ENCODE results near the gene DELE1. TPM values are rescaled to one million over a fixed set of nuclear protein-coding genes. Genes with fewer than 3 reads are reported as not detected.

DELE1 gene
- total and polyA plus RNA-seq, 8 donors = 29.2 to 100 (median 71.7) TPM

DNA sequence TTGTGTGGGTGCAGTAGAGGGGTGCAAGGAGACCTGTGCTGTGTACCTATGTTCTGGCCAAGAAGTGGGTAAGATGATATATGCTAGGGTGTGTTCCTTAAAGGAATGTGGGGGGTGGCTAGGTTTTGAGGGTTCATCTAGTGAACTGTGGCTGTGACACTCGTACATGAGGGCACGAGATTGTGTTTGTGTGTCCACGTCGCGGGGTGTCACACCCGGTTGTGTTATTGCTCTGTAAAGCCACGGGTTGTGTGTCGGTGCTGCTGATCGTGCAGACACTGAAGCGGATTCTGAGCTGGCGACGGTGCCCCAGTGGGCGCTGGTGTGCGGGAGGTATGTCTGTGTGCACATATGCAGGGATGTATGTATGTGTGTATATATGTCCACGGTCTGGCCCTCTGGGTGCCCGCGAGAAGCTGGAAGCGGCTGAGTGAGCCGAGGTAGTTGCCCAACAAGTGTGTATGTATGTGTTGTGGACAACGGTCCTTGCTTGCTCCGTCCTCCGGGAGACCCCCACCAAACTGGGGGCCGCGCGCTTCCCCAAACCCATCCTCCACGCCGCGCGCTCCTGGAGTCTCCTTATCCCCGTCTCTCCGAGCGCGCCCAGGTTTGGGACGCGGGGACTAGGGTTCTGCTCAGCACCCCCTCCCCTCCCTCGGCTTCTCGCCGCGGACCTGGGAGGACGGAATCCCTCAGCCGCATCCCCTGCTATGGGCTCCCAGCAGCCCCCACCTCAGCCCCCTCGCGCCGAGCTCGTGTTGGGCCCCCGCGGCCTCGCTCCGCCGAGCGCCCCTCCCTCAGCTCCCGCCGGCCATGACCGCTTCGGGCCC, 46.1 kb upstream of the DELE1 start:
- no peaks in the 10 kb centered on the region for H3K36me3 ChIP-seq
- peak in 1 of 2 donors; percentile 76 for DNase-seq
- 0 to 2% (median 1%) methylated on average over 19 to 55 of the region's 55 CpGs for WGBS, 5 donors
- H3K4me3 ChIP-seq = peak overlapping the region; percentile 74 to 84 (median 78)
- peaks cover 0 to 97% (median 48%) of the 10 kb centered on the region in 3 donors for H3K27me3 ChIP-seq
- TF ChIP-seq, protein P1, sequence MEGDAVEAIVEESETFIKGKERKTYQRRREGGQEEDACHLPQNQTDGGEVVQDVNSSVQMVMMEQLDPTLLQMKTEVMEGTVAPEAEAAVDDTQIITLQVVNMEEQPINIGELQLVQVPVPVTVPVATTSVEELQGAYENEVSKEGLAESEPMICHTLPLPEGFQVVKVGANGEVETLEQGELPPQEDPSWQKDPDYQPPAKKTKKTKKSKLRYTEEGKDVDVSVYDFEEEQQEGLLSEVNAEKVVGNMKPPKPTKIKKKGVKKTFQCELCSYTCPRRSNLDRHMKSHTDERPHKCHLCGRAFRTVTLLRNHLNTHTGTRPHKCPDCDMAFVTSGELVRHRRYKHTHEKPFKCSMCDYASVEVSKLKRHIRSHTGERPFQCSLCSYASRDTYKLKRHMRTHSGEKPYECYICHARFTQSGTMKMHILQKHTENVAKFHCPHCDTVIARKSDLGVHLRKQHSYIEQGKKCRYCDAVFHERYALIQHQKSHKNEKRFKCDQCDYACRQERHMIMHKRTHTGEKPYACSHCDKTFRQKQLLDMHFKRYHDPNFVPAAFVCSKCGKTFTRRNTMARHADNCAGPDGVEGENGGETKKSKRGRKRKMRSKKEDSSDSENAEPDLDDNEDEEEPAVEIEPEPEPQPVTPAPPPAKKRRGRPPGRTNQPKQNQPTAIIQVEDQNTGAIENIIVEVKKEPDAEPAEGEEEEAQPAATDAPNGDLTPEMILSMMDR (IDR thresholded peaks at IDR 0.05) = no peak
- TF ChIP-seq POLR2A (IDR thresholded peaks at IDR 0.05) (no peak), EP300 (IDR thresholded peaks at IDR 0.05) (no peak), POLR2AphosphoS5 (IDR thresholded peaks at IDR 0.05) (no peak)
- H3K9me3 ChIP-seq = no peaks in the 10 kb centered on the region
- H3K4me1 ChIP-seq = peaks cover 53 to 92% (median 77%) of the 10 kb centered on the region in 4 donors
- peak overlapping the region; percentile 89 to 95 (median 94) for H3K27ac ChIP-seq
- intact Hi-C loops (cut with DNase I; ENCODE audit: low total_unique reads) = no loop called here

GRCh38 chr5:141878186-141878710, 45.4 kb upstream of the DELE1 start, which contains the start of gene PCDH1:
TSS of gene PCDH1 (minus strand) at chr5:141878410. CDS start at chr5:141878262, 148 bp downstream.
- intact Hi-C loops (cut with DNase I; ENCODE audit: low total_unique reads) = no loop called here
- TF ChIP-seq, protein P1 (IDR thresholded peaks at IDR 0.05) = no peak
- peak in 2 of 3 donors; percentile 34 to 73 for TF ChIP-seq POLR2AphosphoS5 (IDR thresholded peaks at IDR 0.05)
- H3K4me1 ChIP-seq = peaks cover 51 to 92% (median 76%) of the 10 kb centered on the region in 4 donors
- peak within 1 kb of the TSS; percentile 74 to 84 (median 78) for H3K4me3 ChIP-seq
- H3K36me3 ChIP-seq = no peaks in the 10 kb centered on the region
- H3K27me3 ChIP-seq = peaks cover 0 to 98% (median 54%) of the 10 kb centered on the region in 3 donors
- H3K9me3 ChIP-seq = no peaks in the 10 kb centered on the region
- WGBS, 5 donors = 0 to 1% (median 0%) methylated on average over 8 to 49 of the region's 63 CpGs
- DNase-seq = peak; percentile 61 to 85
- peak within 1 kb of the TSS; percentile 89 to 95 (median 94) for H3K27ac ChIP-seq

GRCh38 chr5:141878711-141879425, 44.8 kb upstream of the DELE1 start:
- DNase-seq = peak; percentile 93 to 97
- Histone ChIP-seq H3K27ac (peak overlapping the region; percentile 82 to 95 (median 90)), H3K4me1 (peaks cover 48 to 90% (median 73%) of the 10 kb centered on the region in 4 donors), H3K4me3 (peak overlapping the region; percentile 74 to 84 (median 78)), H3K27me3 (peaks cover 0 to 98% (median 61%) of the 10 kb centered on the region in 3 donors), H3K36me3 (no peaks in the 10 kb centered on the region), H3K9me3 (no peaks in the 10 kb centered on the region)
- TF ChIP-seq POLR2A (IDR thresholded peaks at IDR 0.05) (no peak), POLR2AphosphoS5 (IDR thresholded peaks at IDR 0.05) (peak; percentile 3 to 84 (median 40))
- TF ChIP-seq, protein P1 (IDR thresholded peaks at IDR 0.05) = peak in 6 of 7 experiments; percentile 56 to 97 (median 93)
- 0 to 1% (median 0%) methylated on average over 21 to 40 of the region's 40 CpGs for whole genome bisulfite sequencing, 5 donors
- intact Hi-C loops (cut with DNase I; ENCODE audit: low total_unique reads) = no loop called here

DNA sequence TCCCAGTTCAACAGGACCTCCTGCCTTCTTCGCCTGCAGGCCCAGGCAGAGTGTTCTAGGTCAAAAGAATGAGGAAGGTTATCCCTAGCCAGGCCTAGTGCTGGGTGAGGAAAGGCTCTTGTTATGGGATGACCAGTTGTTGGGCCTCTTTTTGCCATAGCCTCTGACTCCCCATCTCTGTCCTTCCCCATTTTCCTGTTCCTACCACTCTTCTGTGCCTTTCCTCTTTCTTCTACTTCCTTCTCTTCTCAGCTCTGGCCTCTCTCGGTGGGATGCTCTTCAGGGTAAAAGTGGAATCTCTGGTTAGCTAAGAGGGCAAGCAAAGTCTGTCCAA, 44.3 kb upstream of the DELE1 start:
- no peak for DNase-seq
- H3K36me3 ChIP-seq = no peaks in the 10 kb centered on the region
- no peak for TF ChIP-seq POLR2AphosphoS5 (IDR thresholded peaks at IDR 0.05)
- TF ChIP-seq, protein P1 (IDR thresholded peaks at IDR 0.05) = peak in 1 of 7 experiments; percentile 9
- TF ChIP-seq EP300 (IDR thresholded peaks at IDR 0.05) = no peak
- TF ChIP-seq POLR2A (IDR thresholded peaks at IDR 0.05) = no peak
- peak overlapping the region in 4 of 5 donors; percentile 20 to 95 (median 90) for H3K27ac ChIP-seq
- intact Hi-C loops (cut with DNase I; ENCODE audit: low total_unique reads) = no loop called here
- H3K27me3 ChIP-seq = peaks cover 0 to 98% (median 60%) of the 10 kb centered on the region in 3 donors
- WGBS, 5 donors = 0 to 4% (median 2%) methylated on average over 2 of the region's 2 CpGs
- H3K9me3 ChIP-seq = no peaks in the 10 kb centered on the region
- peaks cover 43 to 85% (median 68%) of the 10 kb centered on the region in 4 donors for H3K4me1 ChIP-seq
- peak overlapping the region in 2 of 4 donors; percentile 74 to 80 for H3K4me3 ChIP-seq

Data from stomach (tissue), 9 donors.